AG09309 (cell line): ENCODE measurements around the gene MVB12A.

Source experiments
- DNase-seq: peaks from one replicate; pipeline ENCODE4 v3.0.0-alpha.2; 2010; ENCODE audit warnings: low read depth
- H3K4me3 ChIP-seq: 2 replicates; pipeline ENCODE4 v1.5.1; 2011; ENCODE audit warnings: mild to moderate bottlenecking, low read depth, low read length, moderate library complexity; ENCODE audit not compliant: control insufficient read depth
- TF ChIP-seq, protein P1 (sequence below): IDR thresholded peaks from 2 replicates; pipeline ENCODE4 v1.5.1; 2011; ENCODE audit warnings: mild to moderate bottlenecking, low read depth, low read length, inconsistent platforms; ENCODE audit not compliant: insufficient read depth, control insufficient read depth; ENCODE audit errors: missing control alignments

The MVB12A gene

GRCh38 chr19:17455308-17456123 is 35.7 kb downstream of the MVB12A start:
- TF ChIP-seq, protein P1, sequence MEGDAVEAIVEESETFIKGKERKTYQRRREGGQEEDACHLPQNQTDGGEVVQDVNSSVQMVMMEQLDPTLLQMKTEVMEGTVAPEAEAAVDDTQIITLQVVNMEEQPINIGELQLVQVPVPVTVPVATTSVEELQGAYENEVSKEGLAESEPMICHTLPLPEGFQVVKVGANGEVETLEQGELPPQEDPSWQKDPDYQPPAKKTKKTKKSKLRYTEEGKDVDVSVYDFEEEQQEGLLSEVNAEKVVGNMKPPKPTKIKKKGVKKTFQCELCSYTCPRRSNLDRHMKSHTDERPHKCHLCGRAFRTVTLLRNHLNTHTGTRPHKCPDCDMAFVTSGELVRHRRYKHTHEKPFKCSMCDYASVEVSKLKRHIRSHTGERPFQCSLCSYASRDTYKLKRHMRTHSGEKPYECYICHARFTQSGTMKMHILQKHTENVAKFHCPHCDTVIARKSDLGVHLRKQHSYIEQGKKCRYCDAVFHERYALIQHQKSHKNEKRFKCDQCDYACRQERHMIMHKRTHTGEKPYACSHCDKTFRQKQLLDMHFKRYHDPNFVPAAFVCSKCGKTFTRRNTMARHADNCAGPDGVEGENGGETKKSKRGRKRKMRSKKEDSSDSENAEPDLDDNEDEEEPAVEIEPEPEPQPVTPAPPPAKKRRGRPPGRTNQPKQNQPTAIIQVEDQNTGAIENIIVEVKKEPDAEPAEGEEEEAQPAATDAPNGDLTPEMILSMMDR, result no peak
- no peak for DNase-seq
- no peak overlapping the region for H3K4me3 ChIP-seq

GRCh38 chr19:17456127-17456526 is 36.3 kb downstream of the MVB12A start:
- TF ChIP-seq, protein P1, result no peak
- H3K4me3 ChIP-seq, result no peak overlapping the region
- DNase-seq, result no peak

DNA sequence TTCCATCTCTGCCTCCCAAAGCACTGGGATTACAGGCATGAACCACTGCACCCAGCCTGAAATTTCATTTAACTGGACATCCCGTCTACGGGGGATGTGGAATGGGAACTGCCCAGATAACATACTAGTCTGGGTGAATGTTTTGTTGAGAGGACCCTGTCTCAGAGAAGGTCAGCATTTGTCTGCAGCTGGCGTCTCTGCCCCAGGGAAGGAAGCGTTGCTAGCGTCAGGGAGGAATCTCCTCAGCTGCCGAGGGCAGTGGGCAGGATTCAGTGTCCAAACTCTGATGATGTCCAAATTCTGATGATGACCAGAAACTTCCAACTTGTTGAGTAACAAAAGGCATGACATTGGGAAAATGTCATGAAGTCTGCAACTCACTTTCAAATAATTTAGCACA is 37.8 kb downstream of the MVB12A start:
- no peak for DNase-seq
- TF ChIP-seq, protein P1, result no peak
- H3K4me3 ChIP-seq, result no peak overlapping the region

- no peak overlapping the region for H3K4me3 ChIP-seq
- TF ChIP-seq, protein P1, result no peak
- DNase-seq, result no peak
These were observed 39.1 kb downstream of the MVB12A start for GRCh38 chr19:17458970-17459369.

DNA sequence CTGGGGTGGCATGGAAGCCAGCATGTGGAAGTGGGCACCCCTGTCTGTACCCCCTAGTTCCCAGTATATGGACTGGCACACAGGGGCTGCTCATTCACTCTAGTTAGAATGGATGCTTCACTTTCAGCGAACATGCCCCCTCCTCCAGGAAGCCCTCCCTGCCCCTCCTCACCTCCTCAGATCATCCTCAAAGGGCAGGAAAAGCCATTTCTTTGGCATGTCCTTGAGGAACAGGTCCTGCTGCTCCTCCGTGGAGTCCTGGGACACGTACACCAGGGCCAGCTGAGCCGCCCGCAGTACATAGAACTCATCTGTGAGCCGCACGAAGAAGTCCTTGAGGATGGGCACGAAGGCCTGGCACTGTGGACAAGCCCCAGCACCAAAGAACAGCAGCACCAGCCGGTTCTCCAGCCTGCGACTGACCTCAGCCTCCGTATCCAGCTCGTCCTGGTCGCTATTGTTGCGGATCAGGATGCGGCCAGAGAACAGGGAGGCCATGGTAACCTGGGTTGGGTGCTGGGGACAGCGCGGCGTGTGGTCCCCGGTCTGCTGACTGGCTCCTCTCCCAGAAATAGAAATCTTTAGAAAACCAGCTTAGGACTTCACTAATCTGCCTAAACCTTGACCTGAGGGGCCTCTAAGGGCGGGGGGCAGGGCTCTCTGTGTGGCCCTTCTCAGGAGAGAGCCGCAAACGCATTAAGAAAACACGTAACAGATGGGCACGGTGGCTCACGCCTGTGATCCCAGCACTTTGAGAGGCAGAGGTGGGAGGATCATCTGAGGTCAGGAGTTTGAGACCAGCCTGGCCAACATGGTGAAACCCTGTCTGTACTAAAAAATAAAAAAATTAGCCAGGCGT is 40.8 kb downstream of the MVB12A start, which contains the start of gene NXNL1:
TSS of gene NXNL1 (minus strand) at position 555 of the 859 bp plus-strand sequence. CDS start at position 498, 57 bp downstream.
- H3K4me3 ChIP-seq, result no peak within 1 kb of the TSS

DNA sequence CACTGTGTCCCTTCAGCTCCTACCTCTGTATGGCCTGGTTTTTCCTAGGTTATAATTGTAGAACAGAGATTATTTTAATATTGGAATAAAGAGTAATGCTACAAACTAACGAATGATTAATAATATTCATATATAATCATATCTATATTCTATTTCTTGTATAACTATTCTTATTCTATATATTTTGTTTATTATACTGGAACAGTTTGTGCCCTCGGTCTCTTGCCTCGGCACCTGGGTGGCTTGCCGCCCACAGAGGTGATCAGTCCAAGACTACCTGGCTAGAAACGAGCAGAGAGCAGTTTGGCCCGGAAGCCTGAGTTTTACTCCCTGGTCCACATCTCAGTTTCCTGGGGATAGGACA is 46.6 kb downstream of the MVB12A start:
- TF ChIP-seq, protein P1, result no peak
- H3K4me3 ChIP-seq, result no peak overlapping the region

More for the DNA sequence above, 40.8 kb downstream of the MVB12A start, which contains the start of gene NXNL1:
- no peak for DNase-seq
- TF ChIP-seq, protein P1, result no peak

More for the DNA sequence above, 46.6 kb downstream of the MVB12A start:
- DNase-seq, result no peak
